H54 (cell line): ENCODE measurements around the gene HSD11B1.

Source experiments
- DNase-seq: peaks from one replicate; pipeline ENCODE4 v3.0.0; 2011; ENCODE audit warnings: low spot score, mixed read lengths; ENCODE audit not compliant: insufficient read length
- FAIRE-seq: peaks from 3 replicates; lab custom pipeline; 2011; peaks lifted over from hg19 to GRCh38; lab: Jason Lieb, UNC
- POLR2A ChIP-seq: IDR thresholded peaks from 2 replicates; pipeline ENCODE4 v1.6.1; 2011; ENCODE audit warnings: low read depth, mild to moderate bottlenecking, low read length

The HSD11B1 gene

GRCh38 chr1:209759829-209760359 lies 55.2 kb downstream of the HSD11B1 start:
- DNase-seq: no peak
- no peak for TF ChIP-seq POLR2A
- no peak for FAIRE-seq

GRCh38 chr1:209761011-209761635 lies 56.5 kb downstream of the HSD11B1 start:
- no peak for FAIRE-seq
- TF ChIP-seq POLR2A: no peak

GRCh38 chr1:209766051-209766450 lies 61.4 kb downstream of the HSD11B1 start:
- DNase-seq: no peak
- TF ChIP-seq POLR2A: no peak
- no peak for FAIRE-seq

More at GRCh38 chr1:209761011-209761635, 56.5 kb downstream of the HSD11B1 start:
- no peak for DNase-seq

- DNase-seq (no peak), FAIRE-seq (no peak)
- no peak for TF ChIP-seq POLR2A
These were observed 62.5 kb downstream of the HSD11B1 start for GRCh38 chr1:209767096-209767495.

DNA sequence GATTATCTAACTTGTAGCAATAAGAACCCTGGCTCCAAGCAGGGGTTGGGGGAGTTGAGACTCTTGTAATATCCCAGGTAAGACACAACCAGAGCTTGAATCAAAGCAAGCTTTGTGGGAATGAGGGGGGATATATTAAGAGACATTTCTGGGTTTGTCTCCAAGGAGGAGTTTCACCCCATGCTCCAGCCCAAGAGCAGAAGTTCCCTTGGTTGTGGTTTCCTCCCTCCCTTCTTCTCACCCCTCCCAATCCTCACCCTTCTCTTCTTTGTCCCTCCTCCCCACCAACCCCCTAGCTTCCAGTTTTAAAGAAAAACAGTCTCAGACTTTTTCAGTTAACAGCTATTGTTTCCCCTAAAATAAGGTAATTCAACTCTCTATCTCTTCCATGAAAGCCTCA lies 63.1 kb downstream of the HSD11B1 start:
- TF ChIP-seq POLR2A: no peak
- no peak for FAIRE-seq
- DNase-seq: no peak

DNA sequence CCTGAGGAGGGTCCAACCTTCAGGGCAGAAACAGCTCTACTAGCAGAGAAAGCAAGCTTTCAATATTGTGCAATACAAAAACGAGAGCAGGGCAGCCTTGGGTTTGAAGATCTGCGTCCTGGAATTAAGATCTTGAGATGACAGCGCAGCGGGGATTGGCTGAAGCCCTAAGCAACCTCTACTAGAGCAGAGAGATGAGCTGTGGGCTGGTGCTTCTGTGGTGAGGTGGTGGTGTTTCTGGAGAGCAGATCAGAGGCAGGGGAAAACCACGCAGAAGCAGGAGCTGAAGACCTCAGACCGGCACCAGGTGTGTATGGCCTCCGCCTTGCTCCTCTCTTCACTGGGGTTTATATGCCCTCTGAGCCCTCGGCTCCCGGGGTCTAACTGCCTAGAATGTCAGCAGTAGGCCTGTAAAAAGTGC lies 63.7 kb downstream of the HSD11B1 start:
- no peak for TF ChIP-seq POLR2A
- DNase-seq (no peak), FAIRE-seq (no peak)

DNA sequence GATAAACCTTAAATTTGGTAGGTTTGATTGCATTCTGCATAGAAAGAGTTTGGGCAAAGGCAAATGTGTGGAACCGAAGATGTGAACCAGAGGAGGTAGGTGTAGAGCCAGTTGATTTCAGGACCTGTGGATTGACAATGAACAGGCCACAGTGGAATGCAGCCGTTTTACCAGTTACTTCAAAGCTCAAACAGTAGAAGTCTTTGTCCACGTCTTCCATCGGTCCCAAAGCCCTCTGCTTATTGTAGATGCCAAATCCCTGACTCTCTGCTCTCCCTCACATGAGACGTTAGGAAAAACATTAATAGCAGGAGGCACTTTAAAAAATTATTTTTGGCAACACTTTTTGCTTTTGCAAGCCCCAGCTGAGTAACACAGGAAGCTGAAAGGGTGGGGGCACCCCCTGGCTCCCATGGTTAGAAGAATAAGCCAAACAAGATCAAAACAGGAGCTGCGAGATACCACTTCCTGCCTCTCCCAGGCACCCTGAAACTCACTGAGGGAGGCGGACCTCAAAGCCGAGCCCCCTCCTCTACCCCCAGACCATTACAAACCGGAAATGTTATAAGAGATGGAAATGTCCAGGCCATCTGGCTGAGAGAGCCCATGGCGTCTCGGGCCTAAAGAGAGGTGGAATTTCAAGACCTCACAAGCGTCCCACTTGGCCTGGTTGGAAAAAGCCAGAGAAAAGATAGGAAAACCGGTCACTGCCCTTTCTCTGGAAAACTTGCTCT lies 64.7 kb downstream of the HSD11B1 start:
- no peak for FAIRE-seq
- TF ChIP-seq POLR2A: no peak
- DNase-seq: peak; percentile 69

DNA sequence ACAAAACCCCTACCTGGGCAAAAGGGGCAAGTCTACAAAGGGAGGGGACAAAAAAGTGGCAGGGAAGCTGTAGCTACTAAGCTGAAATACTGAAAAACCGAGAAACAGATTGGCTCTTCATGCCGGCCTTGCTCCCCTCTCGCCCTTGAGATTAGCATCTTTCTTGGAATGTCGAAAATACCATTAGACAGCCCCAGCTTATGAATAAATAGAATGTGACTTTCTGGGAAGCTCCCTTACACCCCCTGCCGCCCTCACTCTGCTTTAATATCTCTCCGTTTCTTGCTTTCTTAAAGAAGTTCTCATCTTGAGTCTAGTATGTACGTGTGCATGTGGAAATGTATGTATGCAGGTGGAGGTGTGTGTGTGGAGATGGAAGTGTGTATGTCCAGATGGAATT lies 65.3 kb downstream of the HSD11B1 start:
- DNase-seq (no peak), FAIRE-seq (no peak)
- no peak for TF ChIP-seq POLR2A

GRCh38 chr1:209770636-209771415 lies 66.2 kb downstream of the HSD11B1 start:
- no peak for TF ChIP-seq POLR2A
- FAIRE-seq (no peak), DNase-seq (no peak)

GRCh38 chr1:209772126-209772525 lies 67.5 kb downstream of the HSD11B1 start:
- no peak for TF ChIP-seq POLR2A
- no peak for FAIRE-seq
- DNase-seq: no peak

DNA sequence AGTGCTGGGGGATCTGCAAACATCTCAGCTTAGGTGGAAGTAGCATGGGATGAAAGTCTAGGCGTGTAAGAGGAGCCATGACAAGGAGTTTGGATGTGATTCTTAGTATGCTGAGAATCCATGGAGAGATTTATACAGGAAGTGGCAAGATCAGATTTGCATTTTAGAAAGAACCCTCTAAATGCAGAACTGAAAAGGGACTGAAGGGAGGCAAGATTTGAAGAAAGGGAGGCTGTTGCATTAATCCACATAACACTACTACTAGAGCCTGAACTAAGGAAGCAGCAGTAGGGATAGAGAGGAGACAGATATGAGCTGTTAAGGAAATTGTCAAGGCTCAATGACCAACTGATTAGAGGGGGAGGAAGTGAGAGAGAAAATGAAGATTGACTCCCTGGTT lies 69.9 kb downstream of the HSD11B1 start:
- no peak for DNase-seq
- no peak for FAIRE-seq
- TF ChIP-seq POLR2A: no peak

DNA sequence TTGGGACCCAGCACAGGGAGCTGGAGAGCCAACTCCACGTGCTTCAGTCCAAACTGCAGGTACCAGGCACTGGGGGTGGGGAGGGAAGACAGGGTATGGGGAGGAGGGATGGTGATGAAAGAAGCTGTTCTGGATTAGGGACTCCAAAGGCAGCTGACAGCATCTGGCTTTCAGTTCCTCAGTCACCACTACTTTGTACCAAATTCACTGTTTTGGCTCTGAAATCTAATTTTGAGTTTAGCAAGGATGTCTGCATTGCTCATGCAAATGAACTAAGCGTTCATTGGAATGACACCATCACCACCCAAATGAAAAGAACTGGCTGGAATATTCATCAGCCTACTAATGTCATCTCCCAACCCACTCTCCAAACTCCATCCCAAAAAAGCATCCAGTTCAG lies 71.0 kb downstream of the HSD11B1 start:
- DNase-seq (no peak), FAIRE-seq (no peak)
- TF ChIP-seq POLR2A: no peak

- no peak for TF ChIP-seq POLR2A
- FAIRE-seq (no peak), DNase-seq (no peak)
These were observed 72.9 kb downstream of the HSD11B1 start for GRCh38 chr1:209777587-209777986.

GRCh38 chr1:209778102-209778501 lies 73.5 kb downstream of the HSD11B1 start:
- no peak for DNase-seq
- TF ChIP-seq POLR2A: no peak
- no peak for FAIRE-seq

DNA sequence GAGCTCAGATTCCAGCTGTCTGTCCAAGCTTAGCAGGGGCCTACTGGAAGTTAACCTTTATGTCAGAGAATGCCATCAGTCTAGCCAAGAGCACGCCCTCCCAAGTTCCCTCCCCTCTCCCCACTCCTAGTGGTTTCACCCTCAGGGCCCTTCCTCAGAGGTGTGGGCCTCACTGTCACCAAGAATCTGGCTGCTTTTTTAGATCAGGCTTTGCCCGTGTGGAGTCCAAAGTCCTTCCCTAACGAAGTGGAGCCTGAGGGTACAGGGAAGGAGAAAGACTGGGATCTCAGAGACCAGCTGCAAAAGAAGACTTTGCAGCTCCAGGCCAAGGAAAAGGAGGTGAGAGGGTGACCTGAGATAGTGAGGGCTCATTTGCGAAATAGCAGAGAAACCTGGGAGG lies 75.6 kb downstream of the HSD11B1 start:
- DNase-seq (no peak), FAIRE-seq (no peak)
- TF ChIP-seq POLR2A: no peak
